Panc1 (cell line): Measurements from ENCODE around the gene AFM.

Experiments used
- POLR2AphosphoS5 ChIP-seq: IDR thresholded peaks from 2 replicates; pipeline ENCODE4 v1.6.1; 2012; ENCODE audit warnings: mild to moderate bottlenecking, low read depth, low read length, moderate library complexity
- SIN3A ChIP-seq: IDR thresholded peaks from 2 replicates; pipeline ENCODE4 v1.6.1; 2012; ENCODE audit warnings: low read depth, mild to moderate bottlenecking, low read length, moderate library complexity, borderline replicate concordance; ENCODE audit not compliant: insufficient read depth
- TCF7L2 ChIP-seq: IDR thresholded peaks from 2 replicates; pipeline ENCODE4 v1.6.1; 2011; ENCODE audit warnings: mild to moderate bottlenecking, low read depth, low read length, inconsistent platforms
- TF ChIP-seq, protein P1 (sequence below): fragments of 450-650 bp; IDR thresholded peaks from 2 replicates; pipeline ENCODE4 v1.5.1; 2017; ENCODE audit warnings: mild to moderate bottlenecking
- TF ChIP-seq, protein P2 (sequence below), 2 experiments: IDR thresholded peaks; 2 replicates each; pipeline ENCODE4 v1.6.1; 2011 to 2012; ENCODE audit warnings: low read depth in 2 of 2, control low read depth in 1 of 2, low read length in 1 of 2, mild to moderate bottlenecking in 1 of 2, moderate library complexity in 1 of 2; ENCODE audit not compliant: insufficient read depth in 1 of 2

DNA sequence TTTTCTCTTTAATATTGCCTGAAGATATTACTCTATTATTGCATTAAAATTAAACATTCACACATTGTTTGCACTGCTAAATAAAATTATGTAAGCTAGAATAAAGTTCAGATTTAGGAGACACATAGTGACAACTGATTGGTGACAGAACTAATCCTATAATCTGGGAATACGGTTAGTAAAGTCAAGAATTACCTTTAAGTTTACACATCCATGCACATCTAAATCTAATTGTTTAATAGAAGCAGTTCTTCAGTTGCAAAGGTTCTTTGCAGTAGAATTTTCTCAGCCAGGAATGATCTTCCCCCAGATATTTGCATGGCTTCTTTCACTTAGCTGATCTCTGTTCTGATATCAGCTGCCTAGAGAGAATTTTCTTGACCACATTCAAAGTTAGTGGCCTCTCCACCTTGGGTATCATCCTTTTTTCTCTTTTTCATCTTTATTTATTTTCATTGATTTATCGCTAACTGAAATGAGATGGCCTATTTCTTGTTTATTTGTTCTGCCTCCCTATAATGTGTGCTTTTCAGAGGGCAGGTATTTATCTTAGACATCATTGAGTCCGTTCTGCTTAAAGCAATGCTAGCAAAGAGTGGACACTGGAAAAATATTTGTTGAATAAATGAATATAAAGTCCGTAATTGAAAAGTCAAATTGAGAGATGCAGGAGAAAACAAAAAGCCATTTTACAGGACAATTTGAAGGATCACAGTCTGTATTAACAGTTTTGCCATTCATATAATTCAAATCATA is 32.9 kb upstream of the AFM start:
- TF ChIP-seq, protein P1, sequence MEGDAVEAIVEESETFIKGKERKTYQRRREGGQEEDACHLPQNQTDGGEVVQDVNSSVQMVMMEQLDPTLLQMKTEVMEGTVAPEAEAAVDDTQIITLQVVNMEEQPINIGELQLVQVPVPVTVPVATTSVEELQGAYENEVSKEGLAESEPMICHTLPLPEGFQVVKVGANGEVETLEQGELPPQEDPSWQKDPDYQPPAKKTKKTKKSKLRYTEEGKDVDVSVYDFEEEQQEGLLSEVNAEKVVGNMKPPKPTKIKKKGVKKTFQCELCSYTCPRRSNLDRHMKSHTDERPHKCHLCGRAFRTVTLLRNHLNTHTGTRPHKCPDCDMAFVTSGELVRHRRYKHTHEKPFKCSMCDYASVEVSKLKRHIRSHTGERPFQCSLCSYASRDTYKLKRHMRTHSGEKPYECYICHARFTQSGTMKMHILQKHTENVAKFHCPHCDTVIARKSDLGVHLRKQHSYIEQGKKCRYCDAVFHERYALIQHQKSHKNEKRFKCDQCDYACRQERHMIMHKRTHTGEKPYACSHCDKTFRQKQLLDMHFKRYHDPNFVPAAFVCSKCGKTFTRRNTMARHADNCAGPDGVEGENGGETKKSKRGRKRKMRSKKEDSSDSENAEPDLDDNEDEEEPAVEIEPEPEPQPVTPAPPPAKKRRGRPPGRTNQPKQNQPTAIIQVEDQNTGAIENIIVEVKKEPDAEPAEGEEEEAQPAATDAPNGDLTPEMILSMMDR: no peak
- TF ChIP-seq POLR2AphosphoS5 (no peak), TCF7L2 (no peak), SIN3A (no peak)
- TF ChIP-seq, protein P2, sequence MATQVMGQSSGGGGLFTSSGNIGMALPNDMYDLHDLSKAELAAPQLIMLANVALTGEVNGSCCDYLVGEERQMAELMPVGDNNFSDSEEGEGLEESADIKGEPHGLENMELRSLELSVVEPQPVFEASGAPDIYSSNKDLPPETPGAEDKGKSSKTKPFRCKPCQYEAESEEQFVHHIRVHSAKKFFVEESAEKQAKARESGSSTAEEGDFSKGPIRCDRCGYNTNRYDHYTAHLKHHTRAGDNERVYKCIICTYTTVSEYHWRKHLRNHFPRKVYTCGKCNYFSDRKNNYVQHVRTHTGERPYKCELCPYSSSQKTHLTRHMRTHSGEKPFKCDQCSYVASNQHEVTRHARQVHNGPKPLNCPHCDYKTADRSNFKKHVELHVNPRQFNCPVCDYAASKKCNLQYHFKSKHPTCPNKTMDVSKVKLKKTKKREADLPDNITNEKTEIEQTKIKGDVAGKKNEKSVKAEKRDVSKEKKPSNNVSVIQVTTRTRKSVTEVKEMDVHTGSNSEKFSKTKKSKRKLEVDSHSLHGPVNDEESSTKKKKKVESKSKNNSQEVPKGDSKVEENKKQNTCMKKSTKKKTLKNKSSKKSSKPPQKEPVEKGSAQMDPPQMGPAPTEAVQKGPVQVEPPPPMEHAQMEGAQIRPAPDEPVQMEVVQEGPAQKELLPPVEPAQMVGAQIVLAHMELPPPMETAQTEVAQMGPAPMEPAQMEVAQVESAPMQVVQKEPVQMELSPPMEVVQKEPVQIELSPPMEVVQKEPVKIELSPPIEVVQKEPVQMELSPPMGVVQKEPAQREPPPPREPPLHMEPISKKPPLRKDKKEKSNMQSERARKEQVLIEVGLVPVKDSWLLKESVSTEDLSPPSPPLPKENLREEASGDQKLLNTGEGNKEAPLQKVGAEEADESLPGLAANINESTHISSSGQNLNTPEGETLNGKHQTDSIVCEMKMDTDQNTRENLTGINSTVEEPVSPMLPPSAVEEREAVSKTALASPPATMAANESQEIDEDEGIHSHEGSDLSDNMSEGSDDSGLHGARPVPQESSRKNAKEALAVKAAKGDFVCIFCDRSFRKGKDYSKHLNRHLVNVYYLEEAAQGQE (IDR thresholded peaks at IDR 0.05; ENCODE audit: insufficient read depth in 1 of 2, low read depth in 2 of 2, low read length in 1 of 2): no peak
